GM10266 (cell line): ENCODE measurements around the gene RNASEL.

Source experiments
- DNase-seq: peaks from one replicate; pipeline ENCODE4 v3.0.0; 2012; ENCODE audit errors: extremely low spot score
- CTCF ChIP-seq: IDR thresholded peaks from 2 replicates; pipeline ENCODE4 v1.5.1; 2012; ENCODE audit warnings: mild to moderate bottlenecking, low read depth; ENCODE audit not compliant: control insufficient read depth, insufficient read depth; ENCODE audit errors: missing control alignments

Gene RNASEL

DNA sequence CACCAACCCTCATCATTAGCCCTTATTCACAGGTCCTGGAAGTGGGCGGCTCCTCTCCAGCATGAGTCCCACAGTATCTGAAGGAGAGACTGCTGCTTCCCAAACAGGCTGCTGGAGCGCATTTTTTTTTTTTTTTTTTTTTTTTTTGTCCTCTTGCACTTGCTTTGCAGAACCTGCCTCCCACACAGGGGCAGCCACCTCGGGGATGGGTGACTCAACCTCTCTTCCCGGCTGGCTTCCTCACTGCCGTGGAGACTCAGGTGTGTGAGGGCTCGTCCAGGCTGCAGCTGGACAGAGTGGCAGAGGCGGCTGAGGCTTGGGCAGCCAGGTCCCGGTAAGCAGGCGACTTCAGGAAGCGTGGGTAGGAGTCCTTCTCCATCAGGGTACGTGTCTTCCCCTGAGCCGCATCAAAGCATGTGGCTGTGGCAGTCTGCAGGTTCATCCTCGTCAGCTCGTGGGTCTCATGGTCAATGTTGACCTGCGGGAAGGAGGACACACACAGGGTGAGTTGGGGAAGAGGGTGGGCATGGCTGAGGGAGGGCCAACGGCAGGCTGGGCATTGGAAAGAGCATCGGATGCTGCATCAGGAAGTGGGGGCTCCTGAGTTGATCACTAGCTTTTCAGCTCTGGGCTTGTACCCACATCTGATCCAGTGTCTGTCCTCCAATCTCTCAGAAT lies 11.1 kb upstream of the RNASEL start:
- DNase-seq, result no peak
- TF ChIP-seq CTCF, result no peak

- peak; percentile 39 for TF ChIP-seq CTCF
- no peak for DNase-seq
Observed at GRCh38 chr1:182599339-182599738, 10.3 kb upstream of the RNASEL start.

DNA sequence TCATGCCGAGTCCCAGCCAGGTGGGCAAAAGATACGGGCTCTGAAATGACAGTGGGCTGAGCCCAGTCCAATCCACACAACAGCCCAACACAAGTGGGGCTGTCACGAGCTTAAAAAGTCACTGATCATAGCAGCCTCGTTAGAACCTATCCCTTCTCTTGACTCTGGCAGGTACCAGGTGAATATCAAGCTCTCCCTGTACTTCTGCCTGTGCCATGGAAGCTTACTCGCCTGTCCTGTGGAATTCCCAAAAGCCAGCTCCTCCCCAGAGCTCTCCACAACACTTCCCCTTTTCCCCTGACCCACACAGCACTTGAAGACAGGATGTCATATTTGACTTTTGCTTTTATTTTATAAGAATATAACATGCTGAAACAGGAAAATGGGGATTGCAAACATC lies 9.2 kb upstream of the RNASEL start:
- TF ChIP-seq CTCF, result no peak
- DNase-seq, result no peak

- no peak for TF ChIP-seq CTCF
- no peak for DNase-seq
Observed at GRCh38 chr1:182596934-182597333, 7.9 kb upstream of the RNASEL start.

DNA sequence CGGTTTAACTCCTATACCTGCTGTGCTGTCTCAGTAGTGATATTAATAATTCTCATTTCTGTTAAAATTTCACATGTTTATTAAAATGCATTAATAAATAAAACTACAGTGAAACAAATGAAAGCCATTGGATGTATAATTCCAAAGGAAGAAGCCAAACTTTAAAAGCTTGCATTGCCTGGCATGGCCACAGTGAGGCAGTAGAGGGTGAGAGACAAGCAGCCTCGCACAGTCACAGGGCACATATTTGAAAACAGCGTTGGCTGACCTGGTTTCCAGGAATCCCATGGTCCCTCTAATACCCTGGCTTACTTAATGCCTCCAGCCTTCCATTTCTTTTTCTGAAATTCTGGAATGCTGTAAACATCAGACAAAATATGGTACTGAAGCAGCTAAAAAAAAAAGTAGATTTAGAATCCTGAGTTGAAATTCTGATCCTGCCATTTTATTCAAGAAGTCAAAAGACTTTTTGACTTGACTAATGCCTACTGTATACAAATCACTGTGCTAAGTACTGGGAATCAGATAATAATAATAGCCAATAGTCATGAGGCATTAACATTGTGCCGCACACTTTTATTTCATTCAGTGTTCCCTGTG lies 6.7 kb upstream of the RNASEL start:
- DNase-seq, result peak; percentile 56
- peak; percentile 96 for TF ChIP-seq CTCF

- DNase-seq, result no peak
- TF ChIP-seq CTCF, result no peak
Observed at GRCh38 chr1:182589931-182590330, 875 bp upstream of the RNASEL start.

DNA sequence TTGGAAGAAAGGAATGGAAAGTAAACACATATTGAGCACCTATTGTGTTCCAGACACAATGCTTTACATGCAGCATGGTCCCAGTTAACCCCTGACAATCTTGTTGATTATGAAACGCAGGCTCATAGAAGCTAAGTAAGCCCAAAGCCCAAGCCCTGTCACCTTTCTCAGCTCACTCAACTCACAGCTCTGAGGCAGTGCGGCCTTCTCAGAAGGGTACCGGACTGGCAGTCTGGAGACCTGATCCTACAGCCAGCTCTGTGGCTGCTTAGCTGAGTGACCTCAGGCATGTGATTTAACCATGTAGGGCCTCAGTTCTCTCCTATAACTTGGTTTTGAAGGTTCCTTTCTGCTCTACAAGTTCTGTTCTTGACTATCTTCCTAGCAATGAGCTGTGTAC lies 464 bp upstream of the RNASEL start:
- DNase-seq, result no peak
- no peak for TF ChIP-seq CTCF
